GM19240 (cell line): Measurements from ENCODE around the gene ZNF618.

Source experiments
- DNase-seq: peaks from one replicate; pipeline ENCODE4 v3.0.0; 2011; ENCODE audit warnings: low spot score; ENCODE audit not compliant: insufficient read length

The ZNF618 gene

DNA sequence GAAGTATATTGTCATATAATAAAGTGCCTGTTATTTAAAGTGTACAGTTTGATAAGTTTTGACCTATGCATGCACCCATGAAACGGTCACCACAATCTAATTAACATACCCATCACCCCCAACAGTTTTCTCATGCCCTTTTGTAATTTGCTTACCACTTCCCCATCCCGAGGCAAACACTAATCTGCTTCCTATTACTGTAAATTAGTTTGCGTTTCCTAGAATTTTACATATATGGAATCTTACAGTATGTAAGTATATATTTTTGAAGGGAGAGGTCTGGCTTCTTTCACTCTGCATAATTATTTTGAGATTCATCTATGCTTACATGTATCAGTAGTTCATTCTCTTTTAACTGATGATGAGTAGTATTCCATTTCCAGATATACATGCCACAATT, 145.5 kb downstream of the ZNF618 start:
- DNase-seq, result no peak

DNA sequence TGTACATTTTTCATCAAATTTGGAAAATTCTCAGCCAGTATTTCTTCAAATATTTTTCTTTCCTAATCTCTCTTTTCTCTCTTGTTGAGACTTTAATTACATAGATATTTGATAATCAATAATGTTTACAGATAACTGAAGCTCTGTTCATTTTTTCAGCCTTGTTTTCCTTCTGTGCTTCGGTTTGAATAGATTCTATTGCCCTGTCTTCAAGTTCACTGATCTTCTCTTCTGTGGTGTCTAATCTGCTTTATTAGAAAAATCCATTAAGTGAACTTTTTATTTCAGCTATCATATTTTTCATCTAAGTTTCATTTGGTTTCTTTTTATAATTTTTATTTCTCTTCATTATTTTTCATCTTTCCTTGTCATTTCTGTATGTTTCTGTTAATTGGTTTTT, 147.9 kb downstream of the ZNF618 start:
- DNase-seq, result no peak

DNA sequence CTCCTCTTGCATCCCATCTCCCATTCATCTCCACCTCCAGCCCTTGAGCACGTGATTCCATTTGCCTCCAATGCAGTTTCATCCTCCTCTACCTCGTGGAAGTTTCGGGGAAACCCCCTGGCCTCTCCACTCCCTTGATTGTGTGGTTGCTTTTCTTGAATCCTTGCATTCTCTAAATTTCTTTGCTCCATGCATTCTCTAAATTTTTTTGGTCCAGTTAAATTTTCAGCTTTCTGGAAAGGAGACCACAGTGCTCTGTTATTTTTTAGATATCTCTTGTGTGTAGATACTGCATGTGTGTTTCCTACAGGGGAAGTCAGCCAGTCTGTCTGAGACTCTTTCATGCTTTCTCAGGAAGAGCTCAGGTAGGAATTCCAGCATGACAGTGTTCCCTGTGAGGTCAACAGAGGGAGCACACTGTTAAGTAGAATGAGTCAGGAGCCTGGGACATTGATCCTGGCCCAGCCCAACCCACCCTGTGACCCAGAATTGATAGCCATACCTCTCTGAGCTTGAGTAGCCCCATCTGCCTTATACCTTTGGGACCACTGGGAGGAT, 149.2 kb downstream of the ZNF618 start:
- no peak for DNase-seq

DNA sequence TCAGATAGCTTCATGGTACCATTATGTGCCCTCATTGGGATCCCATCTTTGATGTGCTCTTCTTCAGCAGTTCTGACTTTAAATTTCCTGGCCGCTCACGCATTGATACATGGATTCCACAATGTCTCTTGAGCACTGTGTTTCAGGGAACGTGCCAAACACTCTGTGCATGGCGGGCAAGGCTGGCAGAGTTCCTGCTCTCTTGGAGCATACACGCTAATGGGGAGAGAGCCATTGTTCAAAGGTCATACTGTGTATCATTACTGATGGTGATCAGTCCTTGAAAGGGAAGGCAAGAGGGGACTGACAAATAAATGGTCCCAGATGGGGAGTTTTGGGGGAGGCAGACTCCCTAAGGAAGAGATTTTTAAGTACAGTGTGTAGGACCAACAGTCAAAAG, 149.7 kb downstream of the ZNF618 start:
- DNase-seq, result no peak

DNA sequence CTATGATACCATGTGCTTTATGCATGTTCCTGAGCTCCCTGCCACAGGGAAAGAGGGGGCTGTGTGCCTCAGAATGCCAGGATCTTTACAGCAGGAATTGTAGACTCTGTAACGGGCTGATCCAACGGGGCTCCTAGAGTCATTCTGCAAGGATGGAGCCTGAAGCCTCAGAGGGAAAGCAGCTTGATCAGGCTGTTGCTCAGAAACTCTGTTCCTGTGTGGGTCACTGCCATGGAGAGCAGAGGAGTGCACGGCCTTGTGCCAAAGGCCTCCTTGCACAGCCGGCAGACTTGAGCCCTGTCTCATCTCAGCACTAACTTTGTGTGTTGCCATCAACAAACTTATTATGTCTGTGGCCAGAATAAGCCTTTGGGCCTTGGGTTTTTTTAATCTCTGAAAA, 150.2 kb downstream of the ZNF618 start:
- DNase-seq, result no peak

DNA sequence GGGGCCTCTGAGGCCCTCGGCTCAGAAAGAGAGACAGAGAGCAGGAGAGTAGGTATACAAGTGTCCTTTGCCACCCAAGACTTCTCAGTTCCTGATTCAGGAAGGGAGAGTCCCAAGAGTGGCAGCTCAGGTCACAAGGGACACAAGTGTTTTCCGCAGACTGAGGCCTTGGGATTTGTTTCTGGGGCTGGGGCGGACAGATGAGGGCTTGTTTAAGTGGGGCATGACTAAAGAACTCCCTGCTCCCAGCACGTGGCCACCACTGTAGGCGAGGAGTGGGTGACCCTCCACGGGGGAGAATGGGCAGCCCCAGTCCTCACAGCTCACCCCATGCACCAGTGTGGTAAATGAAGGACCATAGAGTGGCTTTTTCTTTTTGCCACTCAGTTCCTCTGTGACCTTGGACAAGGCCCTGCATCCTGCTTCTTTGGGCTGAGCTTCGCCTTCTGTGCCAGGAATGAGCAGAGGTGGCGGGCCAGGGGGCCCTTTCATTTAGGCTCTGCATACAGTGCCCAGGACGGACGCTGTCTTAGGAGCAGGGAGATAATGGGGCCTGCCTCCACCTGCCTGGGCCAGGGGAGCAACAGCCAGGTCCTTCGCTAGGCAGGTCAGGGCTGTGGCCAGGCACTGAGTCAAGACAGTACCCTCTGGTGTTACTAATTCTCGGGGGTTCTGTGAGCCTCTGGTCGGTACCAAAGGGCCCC, 151.2 kb downstream of the ZNF618 start:
- no peak for DNase-seq

DNA sequence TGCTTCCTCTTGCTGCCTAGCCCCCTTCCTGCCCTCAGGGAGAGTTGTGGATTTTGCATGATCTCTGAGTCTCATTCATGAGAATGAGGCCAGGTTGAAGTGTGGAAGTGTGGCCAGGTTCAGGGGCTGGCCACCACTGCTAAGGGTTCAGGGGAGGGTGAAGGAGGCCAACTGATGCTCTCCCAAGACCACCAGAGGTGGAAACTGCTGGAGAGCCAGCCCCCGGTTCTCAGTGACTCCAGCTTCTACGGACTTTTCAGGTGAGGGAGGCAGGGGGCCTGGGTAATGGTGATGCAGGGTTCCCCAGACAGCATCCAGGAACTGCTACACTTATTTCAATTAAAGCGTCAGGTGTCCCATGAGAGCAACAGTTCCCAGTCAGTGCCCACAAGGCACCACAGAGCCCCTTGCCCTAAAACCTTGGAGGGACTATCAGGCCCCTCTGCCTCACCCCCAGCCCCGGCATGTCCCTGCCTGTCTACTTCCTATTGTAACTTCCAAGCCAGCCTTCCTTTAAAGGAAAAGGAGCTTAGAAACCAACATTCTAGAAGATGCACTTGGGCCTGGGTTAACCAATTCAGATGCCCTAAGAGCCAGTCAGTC, 151.9 kb downstream of the ZNF618 start:
- DNase-seq, result no peak

DNA sequence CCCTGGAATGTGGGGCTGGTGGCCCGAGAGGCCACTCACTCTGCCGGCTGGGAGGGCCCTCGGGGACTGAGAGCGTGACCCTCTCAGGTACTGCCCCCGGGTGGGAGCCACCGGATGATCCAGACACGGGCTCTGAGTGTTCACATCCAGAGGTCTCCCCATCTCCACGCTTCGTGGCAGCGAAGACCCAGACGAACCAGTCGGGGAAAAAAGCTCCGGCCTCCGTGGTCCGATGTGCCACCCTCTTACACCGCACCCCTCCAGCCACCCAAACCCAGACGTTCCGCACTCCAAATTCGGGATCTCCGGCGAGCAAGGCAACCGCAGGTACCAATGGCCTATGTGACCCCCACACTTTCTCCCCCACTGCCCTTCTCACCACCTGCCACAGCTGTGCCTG, 152.5 kb downstream of the ZNF618 start:
- DNase-seq, result no peak

DNA sequence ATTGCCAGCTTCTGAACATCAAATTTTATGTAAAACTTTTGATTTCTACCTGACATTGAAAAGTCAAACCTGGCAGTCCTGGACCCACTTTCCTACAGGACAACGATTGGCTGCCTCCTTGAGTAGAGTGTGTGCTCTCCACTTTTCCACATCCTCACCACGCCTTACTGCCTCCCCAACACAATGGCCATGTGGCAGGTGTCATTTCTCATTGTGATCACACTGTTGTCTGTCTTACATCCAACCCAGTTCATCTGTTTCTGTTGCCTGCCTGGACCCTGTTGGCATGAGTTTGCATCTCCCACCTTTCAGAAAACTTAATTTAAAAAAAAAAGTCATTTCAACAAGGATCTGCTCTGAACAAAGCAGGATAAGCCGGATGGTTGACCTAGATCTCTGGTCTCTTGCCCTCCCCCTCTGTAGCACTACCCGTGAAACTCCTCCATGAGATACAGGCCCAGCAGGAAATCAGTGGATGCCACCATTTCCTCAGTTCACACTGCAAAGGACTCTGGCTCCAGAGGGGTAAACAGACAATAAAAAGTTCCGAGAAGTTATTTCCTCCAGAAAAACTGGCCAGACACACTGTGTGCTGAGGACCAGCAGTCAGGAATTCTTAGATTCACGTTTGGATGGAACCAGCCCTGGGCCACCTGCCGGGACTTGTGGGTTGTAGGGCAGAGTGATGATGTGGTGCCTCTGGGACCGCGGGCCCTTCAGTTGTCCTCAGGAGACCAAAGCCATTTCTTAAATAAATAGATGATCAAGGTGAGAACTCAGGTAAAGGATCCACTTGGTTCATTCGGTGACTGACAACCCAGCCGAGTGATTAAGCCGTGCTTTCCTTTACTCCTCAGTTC, 153.4 kb downstream of the ZNF618 start:
- no peak for DNase-seq

DNA sequence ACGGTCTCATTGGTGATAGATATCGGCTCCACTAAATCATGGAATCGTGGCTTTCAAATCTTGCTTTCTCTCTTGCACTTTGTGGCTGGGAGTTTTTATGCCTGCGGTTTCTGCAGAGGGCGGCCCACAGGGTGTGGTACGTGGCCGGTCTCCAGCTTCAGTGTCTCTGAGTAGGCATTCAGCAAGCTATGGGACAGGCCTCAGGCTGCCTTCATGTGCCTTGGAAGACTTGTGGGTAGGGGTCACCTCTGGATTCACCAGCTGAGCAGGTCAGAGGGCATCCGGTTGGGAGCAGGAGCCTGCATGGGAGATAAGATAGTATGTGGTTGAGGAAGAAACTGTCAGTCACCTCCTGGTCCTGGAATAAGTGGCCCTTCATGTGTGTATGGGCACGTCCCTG, 154.3 kb downstream of the ZNF618 start:
- DNase-seq, result no peak

DNA sequence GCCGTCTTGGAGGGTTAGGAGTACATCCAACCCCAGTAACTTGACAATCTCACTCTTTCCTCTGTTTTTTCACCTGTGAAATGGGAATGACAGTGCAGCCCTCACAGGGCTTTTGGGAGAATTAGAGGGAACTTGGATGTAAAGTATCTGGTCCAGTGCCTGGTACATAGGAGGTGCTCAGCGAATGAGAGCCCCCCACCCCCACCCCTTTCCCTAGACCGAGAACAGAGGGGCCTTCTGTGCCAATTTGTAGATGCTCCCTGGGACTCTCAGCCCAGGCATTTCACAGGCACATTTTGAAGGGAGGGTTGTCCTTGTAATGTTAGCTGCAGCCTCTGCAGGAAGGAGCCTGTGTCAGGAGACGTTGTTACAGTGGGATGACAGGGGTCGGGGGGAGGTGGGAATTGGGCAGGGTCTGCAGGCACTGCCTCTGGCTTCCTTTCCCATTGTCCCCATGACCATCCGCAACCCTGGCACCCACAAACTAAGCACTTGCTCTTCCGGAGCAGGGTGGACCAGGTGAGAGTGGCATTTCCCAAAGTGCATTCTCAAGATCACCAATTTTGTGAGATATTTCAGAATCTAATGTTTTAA, 155.0 kb downstream of the ZNF618 start:
- no peak for DNase-seq

DNA sequence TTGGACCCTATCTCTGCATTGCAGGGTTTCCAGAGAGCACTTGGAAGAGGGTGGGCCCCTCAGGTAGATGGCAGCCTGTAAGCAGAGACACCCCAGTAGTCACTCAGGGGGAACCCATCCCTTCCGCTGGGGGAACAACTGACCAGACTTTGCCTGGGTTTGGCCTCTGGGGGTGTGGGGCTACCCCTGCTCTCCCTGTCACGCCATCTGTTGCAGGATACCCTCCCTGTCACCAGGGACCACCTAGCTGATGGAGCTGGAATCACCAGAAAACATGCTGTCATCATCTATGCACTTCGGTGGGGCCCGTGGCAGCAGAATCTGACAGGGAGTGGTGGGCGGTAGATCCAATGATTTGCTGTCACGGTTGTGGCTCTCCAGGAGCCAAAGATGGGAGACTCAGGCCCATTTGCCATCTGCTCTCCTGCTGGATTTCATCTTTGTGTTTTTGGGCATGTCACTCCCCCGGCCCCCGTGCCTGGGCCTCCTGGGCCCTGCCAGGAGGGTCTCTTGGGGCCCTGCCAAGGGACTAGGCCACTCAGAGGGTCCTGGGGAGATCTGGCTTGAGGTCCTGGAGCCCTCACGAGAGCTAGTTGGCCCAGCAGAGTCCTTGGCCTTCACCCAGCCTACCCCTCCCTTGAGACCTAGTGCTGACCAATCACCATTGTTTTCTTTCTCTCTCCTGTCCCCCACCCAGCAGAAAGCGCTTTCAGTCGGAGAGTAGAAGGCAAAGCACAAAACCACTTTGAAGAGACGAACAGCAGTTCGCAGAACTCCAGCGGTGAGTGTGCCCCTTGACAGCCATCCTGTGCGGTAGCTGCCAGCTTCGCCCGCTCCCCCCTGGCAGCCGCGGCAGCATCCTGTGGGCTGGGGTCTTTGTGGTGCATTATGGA, 156.1 kb downstream of the ZNF618 start:
- no peak for DNase-seq

DNA sequence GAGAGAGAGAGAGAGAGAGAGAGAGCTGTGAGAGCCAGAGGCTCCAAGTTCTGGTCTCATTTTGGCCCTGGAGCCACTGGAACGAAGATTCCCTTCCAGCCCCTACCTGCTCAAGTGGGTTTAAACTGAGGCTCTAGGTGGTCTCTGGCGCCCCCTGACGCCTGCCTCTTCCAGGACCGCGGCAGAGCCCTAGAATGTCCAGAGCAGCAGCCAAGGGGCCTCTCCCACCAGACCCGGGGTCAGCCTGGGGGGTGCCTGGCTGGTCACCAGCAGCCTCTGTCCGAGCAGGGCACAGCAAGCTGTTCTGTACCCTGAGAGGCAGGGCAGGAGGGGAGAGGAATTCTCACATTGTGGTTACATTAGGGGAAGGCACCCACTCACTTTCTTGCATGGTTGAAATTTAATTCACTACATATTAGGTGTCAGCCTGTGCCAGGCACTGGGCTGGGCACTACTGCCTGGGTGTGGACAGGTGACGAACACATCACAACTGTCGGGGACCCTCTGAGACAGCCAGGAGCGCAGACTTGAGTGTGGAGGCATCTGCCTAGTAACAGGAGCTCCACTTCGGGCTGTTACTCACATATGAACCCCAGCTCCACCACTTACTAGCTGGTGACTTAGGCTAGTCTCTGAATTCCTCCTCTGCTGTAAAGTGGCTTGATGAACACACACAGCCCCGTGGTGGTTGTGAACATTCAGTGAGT, 157.4 kb downstream of the ZNF618 start:
- DNase-seq, result no peak

DNA sequence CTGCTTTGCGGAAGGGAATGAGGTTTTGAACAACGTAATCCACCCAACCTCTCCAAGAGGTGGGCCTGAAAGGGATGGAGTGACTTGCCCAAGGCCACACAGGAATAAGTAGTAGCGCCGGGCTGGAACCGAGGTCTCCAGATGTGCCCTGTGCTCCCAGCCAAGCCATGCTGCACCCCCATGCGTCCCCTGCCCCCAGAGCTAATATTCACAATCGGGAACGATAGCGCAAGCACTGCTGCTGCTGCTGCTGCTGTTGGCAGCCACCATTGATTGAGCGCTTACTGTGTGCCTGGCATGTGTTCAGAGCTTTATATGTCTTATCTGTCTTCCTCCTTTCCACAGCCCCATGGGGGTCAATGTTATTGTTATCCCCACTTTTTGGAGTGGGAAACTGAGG, 158.1 kb downstream of the ZNF618 start:
- DNase-seq, result no peak

DNA sequence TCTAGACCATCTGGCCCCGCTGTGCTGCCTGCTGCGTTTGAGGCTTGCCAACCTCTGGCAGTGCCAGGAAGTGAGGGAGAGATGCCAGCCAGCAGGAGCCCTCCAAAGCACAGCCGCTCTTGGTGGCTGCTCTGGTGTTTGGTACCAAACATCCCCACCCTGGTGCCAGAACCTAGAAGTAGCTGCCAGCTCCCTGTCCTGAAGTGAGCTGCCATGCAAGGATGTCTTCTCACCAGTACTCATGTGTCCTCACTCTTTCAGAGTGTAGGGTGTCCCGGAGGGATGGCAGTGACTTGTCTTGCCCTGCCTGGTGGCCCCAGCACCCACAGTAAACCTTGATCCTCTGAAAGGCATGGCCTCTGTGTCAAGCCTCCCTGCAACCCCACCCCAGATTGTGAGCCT, 158.6 kb downstream of the ZNF618 start:
- DNase-seq, result no peak

DNA sequence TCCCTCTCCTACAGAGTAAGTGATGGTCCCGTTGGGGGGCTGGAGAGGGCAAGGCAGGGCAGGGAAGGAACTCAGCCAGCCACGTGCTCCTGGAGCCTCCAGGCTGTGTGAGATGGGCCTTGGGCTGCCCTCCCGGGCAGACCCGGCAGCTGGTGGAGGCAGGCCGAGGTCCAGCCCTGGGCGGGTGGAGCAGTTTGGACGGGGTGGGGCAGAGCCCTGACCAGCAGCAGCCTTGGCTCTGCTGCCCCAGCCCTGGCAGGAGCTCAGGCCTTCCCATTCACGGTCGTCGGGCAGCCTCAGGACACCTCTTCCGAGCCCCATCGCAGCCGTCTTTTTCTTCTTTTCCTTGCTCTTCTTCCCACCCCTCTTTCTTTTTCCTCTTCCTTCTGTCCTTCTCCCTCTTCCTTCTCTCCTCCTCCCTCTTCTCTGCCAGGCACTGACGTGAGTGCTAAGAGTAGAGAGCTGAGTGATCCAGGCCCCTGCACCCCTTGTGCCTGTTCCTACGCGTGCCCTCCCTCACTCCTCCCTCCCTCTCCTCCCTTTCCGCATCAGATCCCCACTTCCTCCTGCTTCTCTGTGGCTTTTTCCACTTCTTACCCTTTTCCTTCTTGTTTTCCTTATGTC, 159.2 kb downstream of the ZNF618 start:
- no peak for DNase-seq

DNA sequence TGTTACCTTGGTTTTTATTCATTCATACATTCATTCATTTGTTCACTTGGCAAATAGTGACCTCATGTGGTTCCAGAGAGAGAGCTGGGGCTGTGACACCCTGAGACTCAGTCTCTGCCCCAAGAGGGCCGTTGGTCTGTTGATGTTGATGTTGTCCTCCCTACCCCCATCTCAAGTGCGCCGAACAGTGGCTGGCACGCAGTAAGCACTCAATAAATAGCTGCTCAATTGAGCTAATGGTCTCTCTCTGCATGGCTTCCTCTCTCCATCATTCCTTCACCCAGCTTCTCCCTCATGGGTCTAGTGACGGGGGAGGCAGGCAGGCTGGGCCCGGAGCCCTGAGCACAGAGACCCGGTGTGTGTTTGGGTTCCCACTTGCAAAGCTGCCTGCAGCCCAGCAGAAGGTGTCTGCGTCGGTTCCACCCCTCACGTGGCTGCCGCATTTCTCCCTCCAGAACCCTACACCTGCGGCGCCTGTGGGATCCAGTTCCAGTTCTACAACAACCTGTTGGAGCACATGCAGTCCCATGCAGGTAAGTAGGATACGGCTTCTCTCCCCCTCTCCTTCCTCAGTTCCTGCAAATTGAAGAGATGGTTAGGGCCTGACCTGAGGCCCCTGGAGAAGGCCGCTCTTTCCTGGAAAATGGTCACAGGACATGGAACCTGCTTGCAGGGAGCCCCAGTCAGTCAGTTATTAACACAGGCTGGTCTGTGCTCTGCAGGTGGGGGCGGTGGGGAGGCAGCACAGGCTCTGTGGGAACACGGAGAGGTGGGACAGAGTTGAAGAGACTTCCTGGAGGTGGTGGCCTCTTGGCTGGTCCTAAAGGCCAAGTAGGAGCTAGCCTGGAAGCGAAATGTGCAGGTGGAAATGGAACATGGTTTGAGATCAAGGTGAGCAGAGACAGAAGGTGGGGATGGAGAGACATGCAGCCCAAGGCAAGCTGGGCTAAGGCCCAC, 160.0 kb downstream of the ZNF618 start:
- DNase-seq, result no peak

DNA sequence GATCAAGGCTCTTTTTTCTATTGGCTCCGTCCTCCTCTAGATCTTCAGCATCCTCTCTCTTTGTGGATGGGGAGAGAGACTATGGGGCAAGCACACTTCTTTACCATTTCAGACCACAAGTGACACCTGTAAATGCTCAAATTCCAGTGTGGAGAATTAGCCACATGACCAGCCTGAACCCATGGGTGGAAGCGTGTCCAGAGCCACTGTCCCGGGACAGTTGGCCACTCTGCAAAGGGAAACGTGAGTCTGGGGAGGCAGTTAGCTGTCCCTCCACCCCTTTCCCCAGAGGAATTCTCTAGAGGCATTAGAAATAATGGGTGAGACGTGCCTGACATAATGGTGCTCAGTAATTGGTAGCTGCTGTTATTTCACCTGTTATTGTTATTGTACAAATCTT, 161.1 kb downstream of the ZNF618 start:
- DNase-seq, result no peak
